Epithelial cell of esophagus (primary cell): ENCODE results near the gene CCDC28A.
"Not testable (repeated sequence)": the region's sequence is repeated elsewhere in the genome, so short reads cannot be mapped to it uniquely, and the experiment has no call there.

ENCODE experiments used
- DNase-seq: peaks from one replicate; pipeline ENCODE4 v3.0.0; 2010; ENCODE audit warnings: low read depth
- H3K4me3 ChIP-seq: 2 replicates; pipeline ENCODE4 v1.5.1; 2011; ENCODE audit warnings: mild to moderate bottlenecking, low read length, control low read depth
- CTCF ChIP-seq: IDR thresholded peaks from 2 replicates; pipeline ENCODE4 v1.5.1; 2011; ENCODE audit warnings: low read depth, mild to moderate bottlenecking, low read length, control low read depth, inconsistent platforms; ENCODE audit not compliant: insufficient read depth; ENCODE audit errors: missing control alignments

CCDC28A gene

GRCh38 chr6:138773177-138774091 is at the start of gene CCDC28A:
Gene CCDC28A, plus strand, starts transcription at chr6:138773769. Its CDS starts 2,352 bp downstream, at chr6:138776121.
- peak within 1 kb of the TSS; percentile 71 for H3K4me3 ChIP-seq
- TF ChIP-seq CTCF = no peak
- DNase-seq = peak; percentile 95

GRCh38 chr6:138724015-138724414 is 49.6 kb upstream of the CCDC28A start:
- no peak for DNase-seq
- H3K4me3 ChIP-seq = no peak overlapping the region
- TF ChIP-seq CTCF = no peak

GRCh38 chr6:138726066-138726756 is 47.4 kb upstream of the CCDC28A start:
- no peak for TF ChIP-seq CTCF
- peak; percentile 81 for DNase-seq

GRCh38 chr6:138726757-138727097 is 46.8 kb upstream of the CCDC28A start:
- no peak for DNase-seq
- no peak for TF ChIP-seq CTCF
- no peak overlapping the region for H3K4me3 ChIP-seq

More at GRCh38 chr6:138726066-138726756, 47.4 kb upstream of the CCDC28A start:
- H3K4me3 ChIP-seq = no peak overlapping the region

GRCh38 chr6:138727182-138727581 is 46.4 kb upstream of the CCDC28A start:
- no peak overlapping the region for H3K4me3 ChIP-seq
- no peak for DNase-seq

GRCh38 chr6:138728662-138729061 is 44.9 kb upstream of the CCDC28A start:
- no peak for TF ChIP-seq CTCF
- H3K4me3 ChIP-seq = no peak overlapping the region
- DNase-seq = no peak

More at GRCh38 chr6:138727182-138727581, 46.4 kb upstream of the CCDC28A start:
- no peak for TF ChIP-seq CTCF

- H3K4me3 ChIP-seq = not testable (repeated sequence)
These were observed 43.5 kb upstream of the CCDC28A start for GRCh38 chr6:138730037-138730436.

More at GRCh38 chr6:138730037-138730436, 43.5 kb upstream of the CCDC28A start:
- not testable (repeated sequence) for DNase-seq
